ENCODE data around the gene ANGPTL2. TPM values are rescaled to one million over a fixed set of nuclear protein-coding genes. Genes with fewer than 3 reads are reported as not detected.

ANGPTL2 gene
- total RNA-seq, 3 donors from 2014 or later, result 4.1 to 50.9 (median 11.6) TPM

DNA sequence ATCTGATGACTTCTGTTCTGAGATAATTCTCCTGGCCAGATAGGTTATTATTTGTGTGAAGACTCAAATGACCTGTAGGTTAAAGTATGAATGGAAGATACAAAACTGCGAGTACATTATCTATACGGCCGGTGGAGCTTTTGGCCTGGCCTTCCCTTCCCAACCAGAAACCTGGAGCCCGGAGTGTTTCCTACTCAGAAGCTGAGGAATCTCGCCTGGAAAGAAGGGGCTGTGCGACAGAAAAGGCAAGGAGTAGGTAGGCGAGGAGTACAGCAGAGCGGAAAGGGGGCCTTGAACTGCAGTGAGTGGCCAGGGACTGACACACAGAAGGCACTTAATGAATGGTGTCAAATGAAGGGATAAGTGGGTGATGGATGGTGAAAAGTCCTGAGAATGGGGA lies 34.6 kb downstream of the ANGPTL2 start:
- Histone ChIP-seq H3K36me3 (ENCODE audit: low read depth) (no peaks in the 10 kb centered on the region), H3K4me1 (ENCODE audit: low read depth) (no peaks in the 10 kb centered on the region), H3K4me3 (no peak overlapping the region), H3K9me3 (no peaks in the 10 kb centered on the region)
- no peak for DNase-seq
- TF ChIP-seq, protein P1, sequence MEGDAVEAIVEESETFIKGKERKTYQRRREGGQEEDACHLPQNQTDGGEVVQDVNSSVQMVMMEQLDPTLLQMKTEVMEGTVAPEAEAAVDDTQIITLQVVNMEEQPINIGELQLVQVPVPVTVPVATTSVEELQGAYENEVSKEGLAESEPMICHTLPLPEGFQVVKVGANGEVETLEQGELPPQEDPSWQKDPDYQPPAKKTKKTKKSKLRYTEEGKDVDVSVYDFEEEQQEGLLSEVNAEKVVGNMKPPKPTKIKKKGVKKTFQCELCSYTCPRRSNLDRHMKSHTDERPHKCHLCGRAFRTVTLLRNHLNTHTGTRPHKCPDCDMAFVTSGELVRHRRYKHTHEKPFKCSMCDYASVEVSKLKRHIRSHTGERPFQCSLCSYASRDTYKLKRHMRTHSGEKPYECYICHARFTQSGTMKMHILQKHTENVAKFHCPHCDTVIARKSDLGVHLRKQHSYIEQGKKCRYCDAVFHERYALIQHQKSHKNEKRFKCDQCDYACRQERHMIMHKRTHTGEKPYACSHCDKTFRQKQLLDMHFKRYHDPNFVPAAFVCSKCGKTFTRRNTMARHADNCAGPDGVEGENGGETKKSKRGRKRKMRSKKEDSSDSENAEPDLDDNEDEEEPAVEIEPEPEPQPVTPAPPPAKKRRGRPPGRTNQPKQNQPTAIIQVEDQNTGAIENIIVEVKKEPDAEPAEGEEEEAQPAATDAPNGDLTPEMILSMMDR (IDR thresholded peaks at IDR 0.05), result no peak
- ATAC-seq, result no peak
- intact Hi-C loops (cut with DNase I, micrococcal nuclease), result no loop called here

- Histone ChIP-seq H3K4me3 (no peak overlapping the region), H3K9me3 (no peaks in the 10 kb centered on the region), H3K4me1 (ENCODE audit: low read depth) (no peaks in the 10 kb centered on the region), H3K36me3 (ENCODE audit: low read depth) (no peaks in the 10 kb centered on the region)
- intact Hi-C loops (cut with DNase I, micrococcal nuclease), result no loop called here
- no peak for DNase-seq
- TF ChIP-seq, protein P1 (IDR thresholded peaks at IDR 0.05), result no peak
- ATAC-seq, result no peak
These were observed 35.0 kb downstream of the ANGPTL2 start for GRCh38 chr9:127087411-127087810.

DNA sequence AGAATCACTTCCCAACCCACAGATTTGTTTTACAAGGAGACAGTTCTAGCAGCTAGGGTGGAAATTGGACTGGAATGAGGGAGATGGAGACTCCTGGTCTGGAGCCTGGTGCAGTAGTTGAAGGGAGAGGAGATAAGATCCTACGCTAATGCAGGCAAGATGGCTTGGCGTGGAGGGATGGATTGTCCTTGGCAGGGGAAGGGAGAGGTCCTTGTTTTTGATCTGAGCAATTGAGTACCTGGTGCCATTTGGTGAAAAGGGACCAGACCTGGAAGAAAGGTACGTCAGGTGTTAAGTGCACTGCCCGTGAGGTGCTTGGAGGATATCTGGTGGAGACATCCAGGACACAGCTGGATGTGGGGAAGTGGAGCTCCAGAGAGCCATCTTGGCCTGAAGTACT lies 35.7 kb downstream of the ANGPTL2 start:
- Histone ChIP-seq H3K9me3 (no peaks in the 10 kb centered on the region), H3K4me3 (no peak overlapping the region), H3K4me1 (ENCODE audit: low read depth) (no peaks in the 10 kb centered on the region), H3K36me3 (ENCODE audit: low read depth) (no peaks in the 10 kb centered on the region)
- intact Hi-C loops (cut with DNase I, micrococcal nuclease), result no loop called here
- DNase-seq, result no peak
- TF ChIP-seq, protein P1 (IDR thresholded peaks at IDR 0.05), result no peak
- ATAC-seq, result no peak

- Histone ChIP-seq H3K9me3 (no peaks in the 10 kb centered on the region), H3K36me3 (ENCODE audit: low read depth) (no peaks in the 10 kb centered on the region), H3K4me3 (no peak overlapping the region), H3K4me1 (ENCODE audit: low read depth) (no peaks in the 10 kb centered on the region)
- DNase-seq (no peak), ATAC-seq (no peak)
- intact Hi-C loops (cut with DNase I, micrococcal nuclease), result no loop called here
- TF ChIP-seq, protein P1 (IDR thresholded peaks at IDR 0.05), result no peak
These were observed 37.2 kb downstream of the ANGPTL2 start for GRCh38 chr9:127085186-127085585.

DNA sequence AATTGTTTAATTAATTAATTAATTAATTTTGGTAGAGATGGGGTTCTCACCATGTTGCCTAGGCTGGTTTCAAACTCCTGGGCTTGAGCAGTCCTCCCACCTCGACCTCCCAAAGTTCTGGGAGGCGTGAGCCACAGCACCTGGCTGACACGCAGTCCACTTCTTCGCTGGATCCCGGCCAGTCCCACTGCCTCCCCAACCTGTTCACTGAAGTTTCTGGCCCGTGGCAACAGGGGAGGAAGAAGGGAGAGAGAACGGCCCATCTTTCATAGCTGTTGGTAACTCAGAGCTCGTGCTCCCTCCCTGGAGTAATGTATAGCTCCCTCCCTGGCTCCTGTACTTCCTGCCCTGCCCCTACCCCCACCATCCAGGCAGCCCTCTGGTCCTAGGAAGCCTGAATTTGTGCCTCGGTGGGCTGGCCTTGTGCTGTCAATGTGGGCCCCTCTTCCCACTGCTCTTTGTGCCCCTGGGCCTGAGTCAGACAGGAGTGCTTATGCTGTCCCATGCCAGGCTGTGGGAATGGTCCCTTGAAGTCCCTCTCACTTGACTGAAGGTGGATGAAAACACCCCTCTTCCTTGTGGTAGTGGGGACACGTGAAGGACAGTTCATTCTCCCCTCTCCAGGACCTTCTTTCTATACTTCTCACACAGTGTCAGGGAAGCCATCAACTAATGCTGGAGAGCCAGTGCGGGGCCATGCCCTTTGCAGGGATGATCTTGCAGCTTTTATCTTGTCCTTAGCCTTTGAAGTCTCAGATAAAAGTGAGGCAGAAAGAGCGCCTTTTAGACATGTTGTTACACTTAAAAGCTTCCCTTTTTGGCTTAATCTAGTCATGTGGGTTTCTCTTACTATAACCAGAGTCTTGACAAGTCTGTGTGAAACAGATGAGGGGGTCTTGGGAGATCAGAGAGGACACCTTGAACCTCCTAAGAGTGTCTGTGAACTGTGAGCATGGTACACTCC lies 38.1 kb downstream of the ANGPTL2 start:
- Histone ChIP-seq H3K4me1 (ENCODE audit: low read depth) (no peaks in the 10 kb centered on the region), H3K36me3 (ENCODE audit: low read depth) (no peaks in the 10 kb centered on the region), H3K9me3 (no peaks in the 10 kb centered on the region), H3K4me3 (no peak overlapping the region)
- ATAC-seq, result no peak
- TF ChIP-seq, protein P1 (IDR thresholded peaks at IDR 0.05), result no peak
- DNase-seq, result no peak
- intact Hi-C loops (cut with DNase I, micrococcal nuclease), result no loop called here

All from mucosa of descending colon (tissue), 3 donors.